Muscle of arm (tissue), 12 donors: Measurements from ENCODE around the gene TRAPPC2L. TPM values are rescaled to one million over a fixed set of nuclear protein-coding genes. Genes with fewer than 3 reads are reported as not detected.
"Not testable (repeated sequence)": the region's sequence is repeated elsewhere in the genome, so short reads cannot be mapped to it uniquely, and the experiment has no call there.

ENCODE experiments used
- DNase-seq: peaks from one replicate; pipeline ENCODE4 v3.0.0-alpha.2; 2013
- polyA plus RNA-seq, 12 donors: library from polyadenylated mRNA; unstranded; fragments of 120-200 nt; gene quantifications; one replicate each; pipeline ENCODE4 v1.2.1, GENCODE V29; 2013; ENCODE audit not compliant: insufficient read length in 12 of 12

Gene TRAPPC2L
- polyA plus RNA-seq, 12 donors, result 30.6 to 57.5 (median 50.9) TPM; not detected in 1

GRCh38 chr16:88816736-88817535 is 40.0 kb upstream of the TRAPPC2L start:
- no peak for DNase-seq

GRCh38 chr16:88817785-88818574 is 38.9 kb upstream of the TRAPPC2L start:
- DNase-seq, result no peak

GRCh38 chr16:88818575-88818874 is 38.4 kb upstream of the TRAPPC2L start:
- no peak for DNase-seq

- DNase-seq, result no peak
These were observed 37.8 kb upstream of the TRAPPC2L start for GRCh38 chr16:88819126-88819525.

- DNase-seq, result no peak
These were observed 36.4 kb upstream of the TRAPPC2L start for GRCh38 chr16:88820385-88821025.

GRCh38 chr16:88821168-88821850 is 35.6 kb upstream of the TRAPPC2L start:
- no peak for DNase-seq

- DNase-seq, result no peak
These were observed 34.5 kb upstream of the TRAPPC2L start for GRCh38 chr16:88822281-88823040.

- DNase-seq, result not testable (repeated sequence)
These were observed 33.3 kb upstream of the TRAPPC2L start for GRCh38 chr16:88823646-88824045.

- no peak for DNase-seq
These were observed 32.5 kb upstream of the TRAPPC2L start for GRCh38 chr16:88824256-88825077.

- DNase-seq, result no peak
These were observed 31.8 kb upstream of the TRAPPC2L start for GRCh38 chr16:88825146-88825545.

- no peak for DNase-seq
These were observed 30.7 kb upstream of the TRAPPC2L start for GRCh38 chr16:88826070-88826840.

- DNase-seq, result no peak
These were observed 29.2 kb upstream of the TRAPPC2L start for GRCh38 chr16:88827727-88828126.

GRCh38 chr16:88828711-88829110 is 28.2 kb upstream of the TRAPPC2L start:
- no peak for DNase-seq

- no peak for DNase-seq
These were observed 26.7 kb upstream of the TRAPPC2L start for GRCh38 chr16:88830258-88830657.

- DNase-seq, result no peak
These were observed 26.1 kb upstream of the TRAPPC2L start for GRCh38 chr16:88830783-88831182.

- DNase-seq, result no peak
These were observed 25.1 kb upstream of the TRAPPC2L start for GRCh38 chr16:88831838-88832237.

GRCh38 chr16:88833086-88833485 is 23.8 kb upstream of the TRAPPC2L start:
- no peak for DNase-seq

GRCh38 chr16:88834670-88835069 is 22.3 kb upstream of the TRAPPC2L start:
- no peak for DNase-seq

GRCh38 chr16:88835383-88835782 is 21.5 kb upstream of the TRAPPC2L start:
- no peak for DNase-seq

- no peak for DNase-seq
These were observed 21.1 kb upstream of the TRAPPC2L start for GRCh38 chr16:88835818-88836217.
